HepG2 (cell line): ENCODE measurements around the gene AFF1. TPM values are rescaled to one million over a fixed set of nuclear protein-coding genes. Genes with fewer than 3 reads are reported as not detected.

Experiments
- ATAD3A ChIP-seq: sonication (generic); formaldehyde crosslinking; IDR thresholded peaks from 2 replicates; pipeline ENCODE4 v1.4.0; 2020; ENCODE audit warnings: missing genetic modification reagents
- ATF7-NPFF ChIP-seq: sonication (generic); formaldehyde crosslinking; IDR thresholded peaks from 2 replicates; pipeline ENCODE4 v1.8.1; 2023; ENCODE audit warnings: mild to moderate bottlenecking, low read depth, missing genetic modification reagents, moderate library complexity
- CHD2 ChIP-seq: IDR thresholded peaks from 2 replicates; pipeline ENCODE4 v1.6.1; 2011; ENCODE audit warnings: low read depth, low read length, improper control_type of control experiment
- DNMT1 ChIP-seq: sonication (generic); formaldehyde crosslinking; IDR thresholded peaks from 2 replicates; pipeline ENCODE4 v1.5.1; 2020; ENCODE audit warnings: mild to moderate bottlenecking, missing genetic modification reagents
- EEA1 ChIP-seq: sonication (generic); formaldehyde crosslinking; IDR thresholded peaks from 2 replicates; pipeline ENCODE4 v1.5.1; 2020; ENCODE audit warnings: mild to moderate bottlenecking, missing genetic modification reagents, borderline replicate concordance
- FOXA3 ChIP-seq: IDR thresholded peaks from 2 replicates; pipeline ENCODE4 v1.6.1; 2016; ENCODE audit warnings: missing genetic modification reagents, missing compliant biosample characterization
- FOXO4 ChIP-seq: sonication (generic); formaldehyde crosslinking; conservative IDR thresholded peaks from 2 replicates; pipeline ENCODE4 v1.8.1; 2023; ENCODE audit warnings: missing genetic modification reagents
- GTF2F1 ChIP-seq: fragments of 150-350 bp; IDR thresholded peaks from 2 replicates; pipeline ENCODE4 v1.6.1; 2014; ENCODE audit warnings: low read length
- MAFK ChIP-seq, 2 experiments: IDR thresholded peaks in 1 of 2; conservative IDR thresholded peaks in 1 of 2; 2 replicates each; pipeline ENCODE4 v1.6.1; 2011; ENCODE audit warnings: improper control_type of control experiment in 2 of 2, low read length in 2 of 2
- MATR3 ChIP-seq: sonication (generic); formaldehyde crosslinking; IDR thresholded peaks from 2 replicates; pipeline ENCODE4 v1.4.0; 2020; ENCODE audit warnings: missing genetic modification reagents
- NFE2L1 ChIP-seq: sonication (generic); formaldehyde crosslinking; IDR thresholded peaks from 2 replicates; pipeline ENCODE4 v1.4.0; 2020; ENCODE audit warnings: missing genetic modification reagents, mild to moderate bottlenecking, borderline replicate concordance
- NONO ChIP-seq, 2 experiments: fragments of 450-650 bp in 1 of 2; sonication (generic) in 1 of 2; formaldehyde crosslinking in 1 of 2; IDR thresholded peaks in 1 of 2; conservative IDR thresholded peaks in 1 of 2; 2 replicates each; pipeline versions ENCODE4 v1.6.1 to v1.8.0; 2017 to 2022; ENCODE audit warnings: mild to moderate bottlenecking in 1 of 2, missing genetic modification reagents in 1 of 2, moderate library complexity in 1 of 2
- SAFB2 ChIP-seq: sonication (generic); formaldehyde crosslinking; IDR thresholded peaks from 2 replicates; pipeline ENCODE4 v1.5.1; 2020; ENCODE audit warnings: missing genetic modification reagents, low read depth, mild to moderate bottlenecking, borderline replicate concordance
- U2AF1 ChIP-seq: fragments of 200-400 bp; formaldehyde crosslinking; optimal IDR thresholded peaks from 2 replicates; pipeline ENCODE3; 2017; ENCODE audit warnings: mild to moderate bottlenecking, low read depth, low read length
- ZBTB42 ChIP-seq: sonication (generic); formaldehyde crosslinking; IDR thresholded peaks from 2 replicates; pipeline ENCODE4 v1.5.0; 2020; ENCODE audit warnings: mild to moderate bottlenecking, missing genetic modification reagents
- ZNF205 ChIP-seq: IDR thresholded peaks from 2 replicates; pipeline ENCODE4 v1.6.1; 2018; ENCODE audit warnings: missing biosample characterization, missing genetic modification reagents
- ZNF34 ChIP-seq: sonication (generic); formaldehyde crosslinking; IDR thresholded peaks from 2 replicates; pipeline ENCODE4 v1.4.0; 2020; ENCODE audit warnings: mild to moderate bottlenecking, missing genetic modification reagents, borderline replicate concordance
- ZNF547 ChIP-seq: sonication (generic); formaldehyde crosslinking; IDR thresholded peaks from 2 replicates; pipeline ENCODE4 v1.5.1; 2020; ENCODE audit warnings: mild to moderate bottlenecking, missing genetic modification reagents
- ZSCAN12 ChIP-seq: sonication (generic); formaldehyde crosslinking; IDR thresholded peaks from 2 replicates; pipeline ENCODE4 v1.9.0; 2021; ENCODE audit warnings: mild to moderate bottlenecking, missing genetic modification reagents
- polyA plus RNA-seq, 8 experiments: library from polyadenylated mRNA; depleted of rRNA in 3 of 8; stranded (reverse) in 7 of 8; unstranded in 1 of 8; fragments of >200 nt; fragmentation: Illumina TruSeq in 4 of 8; extraction: Trizol in 4 of 8; gene quantifications; 2 replicates each; pipeline versions ENCODE4 v1.2.1 to v1.2.3, GENCODE V29; 2011 to 2016; ENCODE audit warnings: low read depth in 4 of 8, missing spikeins in 1 of 8, mixed read lengths in 1 of 8; ENCODE audit not compliant: insufficient read depth in 1 of 8
- total RNA-seq, 5 experiments: library from RNA; depleted of rRNA; stranded (reverse); fragments of >200 nt; fragmentation: Illumina TruSeq; extraction: Trizol; gene quantifications; 2 replicates each; pipeline ENCODE4 v1.2.3, GENCODE V29; 2016; ENCODE audit warnings: low read depth in 1 of 5
- TF ChIP-seq, protein P1 (sequence below): sonication (generic); formaldehyde crosslinking; IDR thresholded peaks from 2 replicates; pipeline ENCODE4 v1.5.0; 2020; ENCODE audit warnings: mild to moderate bottlenecking, missing genetic modification reagents
- TF ChIP-seq, protein P2 (sequence below): sonication (generic); formaldehyde crosslinking; IDR thresholded peaks from 2 replicates; pipeline ENCODE4 v1.8.0; 2022; ENCODE audit warnings: missing genetic modification reagents, low read depth, mild to moderate bottlenecking, borderline replicate concordance
- TF ChIP-seq, protein P3 (sequence below): sonication (generic); formaldehyde crosslinking; IDR thresholded peaks from 2 replicates; pipeline ENCODE4 v1.5.0; 2020; ENCODE audit warnings: mild to moderate bottlenecking, missing genetic modification reagents, moderate library complexity
- TF ChIP-seq, protein P4 (sequence below): sonication (generic); formaldehyde crosslinking; IDR thresholded peaks from 2 replicates; pipeline ENCODE4 v1.4.0; 2020; ENCODE audit warnings: mild to moderate bottlenecking, missing genetic modification reagents, borderline replicate concordance

Gene AFF1
- total and polyA plus RNA-seq, 2 of the 13 experiments (the other 11 are each of a cell fraction or from before 2014, with no cell fraction given), result 15.5 to 15.9 TPM

GRCh38 chr4:86935853-86936733 is 1.3 kb downstream of the AFF1 start (continued):
- TF ChIP-seq ZBTB42 (no peak), ATAD3A (CRISPR knock-in tag) (no peak), MATR3 (CRISPR knock-in tag) (no peak), ATF7-NPFF (CRISPR knock-in tag) (peak; percentile 35), NONO (IDR thresholded peaks at IDR 0.05) (no peak), NONO (CRISPR knock-in tag; conservative IDR thresholded peaks at IDR 0.05) (no peak; the same call in 1 of the 2 replicates), ZNF205 (no peak; the same call in 1 of the 2 replicates), FOXO4 (no peak), ZNF547 (CRISPR knock-in tag) (no peak), MAFK (conservative IDR thresholded peaks at IDR 0.05 in 1 of 2, IDR thresholded peaks at IDR 0.05 in 1 of 2; ENCODE audit: low read length in 2 of 2) (no peak), ZNF34 (no peak), FOXA3 (CRISPR knock-in tag) (peak; percentile 68), EEA1 (CRISPR knock-in tag) (no peak), SAFB2 (no peak), ZSCAN12 (CRISPR knock-in tag) (no peak), U2AF1 (peak; percentile 65), DNMT1 (no peak), CHD2 (no peak), GTF2F1 (no peak), NFE2L1 (CRISPR knock-in tag) (no peak)
- TF ChIP-seq, protein P1, sequence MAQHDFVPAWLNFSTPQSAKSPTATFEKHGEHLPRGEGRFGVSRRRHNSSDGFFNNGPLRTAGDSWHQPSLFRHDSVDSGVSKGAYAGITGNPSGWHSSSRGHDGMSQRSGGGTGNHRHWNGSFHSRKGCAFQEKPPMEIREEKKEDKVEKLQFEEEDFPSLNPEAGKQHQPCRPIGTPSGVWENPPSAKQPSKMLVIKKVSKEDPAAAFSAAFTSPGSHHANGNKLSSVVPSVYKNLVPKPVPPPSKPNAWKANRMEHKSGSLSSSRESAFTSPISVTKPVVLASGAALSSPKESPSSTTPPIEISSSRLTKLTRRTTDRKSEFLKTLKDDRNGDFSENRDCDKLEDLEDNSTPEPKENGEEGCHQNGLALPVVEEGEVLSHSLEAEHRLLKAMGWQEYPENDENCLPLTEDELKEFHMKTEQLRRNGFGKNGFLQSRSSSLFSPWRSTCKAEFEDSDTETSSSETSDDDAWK (CRISPR knock-in tag), result no peak
- TF ChIP-seq, protein P2, sequence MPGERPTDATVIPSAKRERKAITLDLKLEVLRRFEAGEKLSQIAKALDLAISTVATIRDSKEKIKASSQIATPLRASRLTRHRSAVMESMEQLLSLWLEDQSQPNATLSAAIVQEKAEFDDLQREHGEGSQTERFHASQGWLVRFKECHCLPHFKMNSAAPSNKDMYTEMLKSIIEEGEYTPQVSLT (CRISPR knock-in tag), result no peak
- TF ChIP-seq, protein P3, sequence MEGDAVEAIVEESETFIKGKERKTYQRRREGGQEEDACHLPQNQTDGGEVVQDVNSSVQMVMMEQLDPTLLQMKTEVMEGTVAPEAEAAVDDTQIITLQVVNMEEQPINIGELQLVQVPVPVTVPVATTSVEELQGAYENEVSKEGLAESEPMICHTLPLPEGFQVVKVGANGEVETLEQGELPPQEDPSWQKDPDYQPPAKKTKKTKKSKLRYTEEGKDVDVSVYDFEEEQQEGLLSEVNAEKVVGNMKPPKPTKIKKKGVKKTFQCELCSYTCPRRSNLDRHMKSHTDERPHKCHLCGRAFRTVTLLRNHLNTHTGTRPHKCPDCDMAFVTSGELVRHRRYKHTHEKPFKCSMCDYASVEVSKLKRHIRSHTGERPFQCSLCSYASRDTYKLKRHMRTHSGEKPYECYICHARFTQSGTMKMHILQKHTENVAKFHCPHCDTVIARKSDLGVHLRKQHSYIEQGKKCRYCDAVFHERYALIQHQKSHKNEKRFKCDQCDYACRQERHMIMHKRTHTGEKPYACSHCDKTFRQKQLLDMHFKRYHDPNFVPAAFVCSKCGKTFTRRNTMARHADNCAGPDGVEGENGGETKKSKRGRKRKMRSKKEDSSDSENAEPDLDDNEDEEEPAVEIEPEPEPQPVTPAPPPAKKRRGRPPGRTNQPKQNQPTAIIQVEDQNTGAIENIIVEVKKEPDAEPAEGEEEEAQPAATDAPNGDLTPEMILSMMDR (CRISPR knock-in tag), result 0 out of 2 replicates have a peak, but pooled peaks have one; percentile 13
- TF ChIP-seq, protein P4, sequence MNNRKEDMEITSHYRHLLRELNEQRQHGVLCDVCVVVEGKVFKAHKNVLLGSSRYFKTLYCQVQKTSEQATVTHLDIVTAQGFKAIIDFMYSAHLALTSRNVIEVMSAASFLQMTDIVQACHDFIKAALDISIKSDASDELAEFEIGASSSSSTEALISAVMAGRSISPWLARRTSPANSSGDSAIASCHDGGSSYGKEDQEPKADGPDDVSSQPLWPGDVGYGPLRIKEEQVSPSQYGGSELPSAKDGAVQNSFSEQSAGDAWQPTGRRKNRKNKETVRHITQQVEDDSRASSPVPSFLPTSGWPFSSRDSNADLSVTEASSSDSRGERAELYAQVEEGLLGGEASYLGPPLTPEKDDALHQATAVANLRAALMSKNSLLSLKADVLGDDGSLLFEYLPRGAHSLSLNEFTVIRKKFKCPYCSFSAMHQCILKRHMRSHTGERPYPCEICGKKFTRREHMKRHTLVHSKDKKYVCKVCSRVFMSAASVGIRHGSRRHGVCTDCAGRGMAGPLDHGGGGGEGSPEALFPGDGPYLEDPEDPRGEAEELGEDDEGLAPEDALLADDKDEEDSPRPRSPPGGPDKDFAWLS (CRISPR knock-in tag), result no peak
